Mammary epithelial cell (primary cell): ENCODE data around the gene DOCK1.

Source experiments
- CTCF ChIP-seq, 2 donors: IDR thresholded peaks in 1 of 2; conservative IDR thresholded peaks in 1 of 2; 2 replicates each; pipeline ENCODE4 v1.5.1; 2011 to 2012; ENCODE audit warnings: inconsistent platforms in 2 of 2, low read length in 2 of 2, mild to moderate bottlenecking in 2 of 2, control low read depth in 1 of 2, low read depth in 1 of 2; ENCODE audit not compliant: insufficient read depth in 1 of 2; ENCODE audit errors: extremely low read depth in 1 of 2
- EZH2 ChIP-seq: IDR thresholded peaks from 2 replicates; pipeline ENCODE4 v1.6.1; 2012; ENCODE audit warnings: low read length, inconsistent platforms, borderline replicate concordance

GRCh38 chr10:126950401-126951105 lies 45.3 kb downstream of the DOCK1 start:
- TF ChIP-seq CTCF (conservative IDR thresholded peaks at IDR 0.05 in 1 of 2, IDR thresholded peaks at IDR 0.05 in 1 of 2; ENCODE audit: extremely low read depth in 1 of 2, insufficient read depth in 1 of 2, low read depth in 1 of 2, low read length in 2 of 2) (no peak), EZH2 (no peak)
